Esophagus squamous epithelium (tissue), 5 donors: Measurements from ENCODE around the gene CA11. TPM values are rescaled to one million over a fixed set of nuclear protein-coding genes. Genes with fewer than 3 reads are reported as not detected.
A peak's percentile ranks its signal among the peaks of the same experiment; 100 is the strongest.

ENCODE experiments used
- DNase-seq: peaks from one replicate; lab custom pipeline; 2025; lab: John Stamatoyannopoulos, UW
- H3K27ac ChIP-seq, 4 donors: fragments of 200-600 bp; sonication (generic); one replicate each; pipeline ENCODE4 v1.5.1; 2016 to 2019; ENCODE audit warnings: mild to moderate bottlenecking in 1 of 4
- H3K27me3 ChIP-seq, 4 donors: fragments of 200-600 bp; sonication (generic); 1 replicate in 3 of 4; 2 replicates in 1 of 4; pipeline versions ENCODE4 v1.5.1 to v1.6.0; 2017 to 2021; ENCODE audit warnings: antibody characterized with exemption in 1 of 4
- H3K36me3 ChIP-seq, 3 donors: fragments of 200-600 bp; sonication (generic); one replicate each; pipeline ENCODE4 v1.5.1; 2016 to 2019
- H3K4me1 ChIP-seq, 3 donors: fragments of 200-600 bp; sonication (generic); one replicate each; pipeline ENCODE4 v1.5.1; 2017 to 2019
- H3K4me3 ChIP-seq, 4 donors: fragments of 200-600 bp; sonication (generic); 1 replicate in 3 of 4; 2 replicates in 1 of 4; pipeline ENCODE4 v1.5.1; 2016 to 2019; ENCODE audit warnings: mild to moderate bottlenecking in 2 of 4, moderate library complexity in 1 of 4
- H3K9me3 ChIP-seq, 3 donors: fragments of 200-600 bp; sonication (generic); one replicate each; pipeline ENCODE4 v1.5.1; 2016 to 2019
- POLR2A ChIP-seq, 4 donors: fragments of 450-650 bp; IDR thresholded peaks; one replicate each; pipeline ENCODE4 v1.6.1; 2017; ENCODE audit warnings: antibody characterized with exemption in 4 of 4, mild to moderate bottlenecking in 4 of 4, moderate library complexity in 3 of 4
- WGBS, 2 donors: methylation state at CpG; one replicate each; pipeline ENCODE4 v1.1.5; 2018; 5-methylcytosine and 5-hydroxymethylcytosine counted together
- intact Hi-C: fragments of 100-400 bp; cut with DNase I; formaldehyde crosslinking; loops from one replicate; pipeline ENCODE4 v1.15.0; 2022
- total RNA-seq, 4 donors: library from RNA; depleted of rRNA; stranded (reverse); fragments of >200 nt; gene quantifications; one replicate each; pipeline ENCODE4 v1.1.0, GENCODE V29; 2016
- TF ChIP-seq, protein P1 (sequence below), 6 experiments: fragments of 450-650 bp in 4 of 6; fragments of 200-600 bp in 2 of 6; sonication (generic) in 2 of 6; IDR thresholded peaks; one replicate each; pipeline ENCODE4 v1.5.1; 2016 to 2019; ENCODE audit warnings: antibody characterized with exemption in 6 of 6, mild to moderate bottlenecking in 4 of 6, moderate library complexity in 4 of 6
- donor health status: DM: yes; HTN: yes; CAD: no.

CA11 gene
- total RNA-seq, 4 donors from 2014 or later, result 1.4 to 6.9 (median 5.2) TPM

DNA sequence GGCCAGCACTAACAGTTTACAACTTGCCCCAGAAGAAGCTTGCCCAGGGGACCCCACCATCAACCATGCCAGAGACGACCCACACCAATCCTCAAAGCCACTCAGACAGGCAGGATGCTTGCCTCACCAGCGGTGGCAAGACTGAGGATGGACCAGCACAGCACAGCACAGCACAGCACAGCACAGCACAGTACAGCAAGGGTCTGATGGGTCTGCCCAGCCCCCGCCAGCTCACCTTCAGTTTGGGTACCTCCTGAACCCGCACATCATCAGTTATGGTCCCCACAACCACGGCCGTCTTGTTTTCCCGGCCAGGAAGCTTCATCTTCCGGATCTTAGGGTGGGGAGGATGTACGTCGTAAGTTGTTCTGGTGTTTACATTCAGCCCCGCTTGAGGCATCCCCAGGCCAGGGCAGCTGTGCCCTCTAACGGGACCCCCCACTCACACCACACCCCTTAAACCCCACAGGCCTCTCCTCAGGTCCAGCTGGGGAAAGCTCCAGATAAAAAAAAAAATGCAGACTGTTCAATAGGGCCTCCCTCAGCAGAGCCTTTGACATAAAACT, 29.4 kb downstream of the CA11 start:
- WGBS, 2 donors, result 20 to 30% methylated on average over 4 to 7 of the region's 12 CpGs

DNA sequence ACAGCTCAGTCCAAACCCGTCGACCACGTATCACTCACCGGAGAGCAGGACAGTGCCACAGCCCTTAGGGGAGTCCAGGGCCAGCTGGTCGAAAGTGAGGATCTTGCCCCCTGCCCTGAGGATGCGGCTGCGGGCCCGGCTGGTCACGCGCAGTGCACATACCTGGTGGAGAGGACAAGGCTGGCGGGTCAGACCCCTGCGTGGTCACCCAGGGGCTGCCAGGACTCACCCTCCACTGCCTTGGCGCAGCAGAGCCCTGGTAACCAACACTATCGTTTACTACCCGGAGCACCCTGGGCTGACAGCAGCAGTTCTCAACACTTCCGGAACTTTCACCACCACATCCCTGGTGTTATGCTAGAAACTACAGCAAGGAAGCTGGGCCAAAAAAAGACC, 29.9 kb downstream of the CA11 start:
- peaks cover 32 to 64% (median 36%) of the 10 kb centered on the region in 3 donors for H3K4me1 ChIP-seq
- H3K9me3 ChIP-seq, result no peaks in the 10 kb centered on the region
- peak overlapping the region in 3 of 4 donors; percentile 1 to 96 (median 75) for H3K4me3 ChIP-seq
- peak overlapping the region; percentile 91 to 96 (median 94) for H3K27ac ChIP-seq
- H3K36me3 ChIP-seq, result peaks cover 17 to 32% (median 24%) of the 10 kb centered on the region in 3 donors
- intact Hi-C loops, result no loop called here
- TF ChIP-seq, protein P1, sequence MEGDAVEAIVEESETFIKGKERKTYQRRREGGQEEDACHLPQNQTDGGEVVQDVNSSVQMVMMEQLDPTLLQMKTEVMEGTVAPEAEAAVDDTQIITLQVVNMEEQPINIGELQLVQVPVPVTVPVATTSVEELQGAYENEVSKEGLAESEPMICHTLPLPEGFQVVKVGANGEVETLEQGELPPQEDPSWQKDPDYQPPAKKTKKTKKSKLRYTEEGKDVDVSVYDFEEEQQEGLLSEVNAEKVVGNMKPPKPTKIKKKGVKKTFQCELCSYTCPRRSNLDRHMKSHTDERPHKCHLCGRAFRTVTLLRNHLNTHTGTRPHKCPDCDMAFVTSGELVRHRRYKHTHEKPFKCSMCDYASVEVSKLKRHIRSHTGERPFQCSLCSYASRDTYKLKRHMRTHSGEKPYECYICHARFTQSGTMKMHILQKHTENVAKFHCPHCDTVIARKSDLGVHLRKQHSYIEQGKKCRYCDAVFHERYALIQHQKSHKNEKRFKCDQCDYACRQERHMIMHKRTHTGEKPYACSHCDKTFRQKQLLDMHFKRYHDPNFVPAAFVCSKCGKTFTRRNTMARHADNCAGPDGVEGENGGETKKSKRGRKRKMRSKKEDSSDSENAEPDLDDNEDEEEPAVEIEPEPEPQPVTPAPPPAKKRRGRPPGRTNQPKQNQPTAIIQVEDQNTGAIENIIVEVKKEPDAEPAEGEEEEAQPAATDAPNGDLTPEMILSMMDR (IDR thresholded peaks at IDR 0.05), result no peak
- no peaks in the 10 kb centered on the region for H3K27me3 ChIP-seq
- 71 to 81% methylated on average over 5 to 7 of the region's 16 CpGs for WGBS, 2 donors
- DNase-seq, result no peak

More for the DNA sequence above, 29.4 kb downstream of the CA11 start:
- H3K4me1 ChIP-seq, result peaks cover 32 to 69% (median 36%) of the 10 kb centered on the region in 3 donors
- no peaks in the 10 kb centered on the region for H3K9me3 ChIP-seq
- intact Hi-C loops, result no loop called here
- no peak for DNase-seq
- peak overlapping the region; percentile 91 to 96 (median 94) for H3K27ac ChIP-seq
- H3K4me3 ChIP-seq, result peak overlapping the region; percentile 75 to 96 (median 82)
- H3K36me3 ChIP-seq, result peaks cover 17 to 35% (median 24%) of the 10 kb centered on the region in 3 donors
- no peak for TF ChIP-seq POLR2A (IDR thresholded peaks at IDR 0.05)
- TF ChIP-seq, protein P1 (IDR thresholded peaks at IDR 0.05), result no peak
- no peaks in the 10 kb centered on the region for H3K27me3 ChIP-seq

DNA sequence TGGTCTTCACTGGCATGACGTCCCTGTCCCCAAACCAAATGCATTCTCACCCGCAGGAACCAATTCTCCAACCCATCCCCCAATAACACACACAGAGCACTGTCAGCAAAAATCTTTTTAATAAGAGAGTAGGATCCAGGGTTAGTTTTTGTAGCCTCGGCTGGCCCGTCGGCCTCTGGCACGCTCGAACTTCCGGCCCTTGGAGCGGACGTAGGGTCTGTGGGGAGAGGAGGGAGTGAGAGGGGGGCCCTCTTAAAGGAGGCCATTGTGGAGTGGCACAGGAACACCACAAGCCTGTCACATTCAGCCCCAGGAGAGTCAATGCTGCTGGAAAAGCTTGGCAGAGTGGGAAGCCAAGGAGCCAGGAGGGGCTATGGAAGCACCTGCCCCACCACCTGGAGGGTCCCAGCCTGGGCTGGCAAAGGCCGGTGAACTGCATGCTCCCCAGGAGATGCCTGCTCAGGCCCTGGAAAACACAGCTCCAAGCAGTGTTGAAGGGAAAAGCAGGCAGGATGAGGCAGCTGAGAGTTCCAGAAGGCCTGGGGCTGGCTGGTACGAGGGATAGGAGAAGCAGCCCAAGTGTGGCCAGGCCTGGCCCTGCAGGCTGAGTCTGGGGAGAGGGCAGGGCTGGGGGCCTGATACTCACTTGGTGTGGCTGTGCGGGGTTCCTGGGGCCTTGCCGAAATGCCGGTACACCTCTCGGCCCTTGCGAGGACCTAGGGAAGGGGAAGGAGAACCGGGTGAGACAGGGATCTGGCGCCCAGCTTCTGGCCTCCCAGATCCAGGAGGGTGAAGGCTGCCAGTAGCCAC, 30.6 kb downstream of the CA11 start:
- intact Hi-C loops, result no loop called here
- Histone ChIP-seq H3K36me3 (peaks cover 17 to 32% (median 24%) of the 10 kb centered on the region in 3 donors), H3K27me3 (no peaks in the 10 kb centered on the region), H3K27ac (peak overlapping the region; percentile 91 to 96 (median 94)), H3K4me1 (peaks cover 32 to 58% (median 36%) of the 10 kb centered on the region in 3 donors), H3K9me3 (no peaks in the 10 kb centered on the region), H3K4me3 (peak overlapping the region in 2 of 4 donors; percentile 1 to 32)
- TF ChIP-seq, protein P1 (IDR thresholded peaks at IDR 0.05), result no peak
- no peak for TF ChIP-seq POLR2A (IDR thresholded peaks at IDR 0.05)
- DNase-seq, result no peak
- whole genome bisulfite sequencing, 2 donors, result 53 to 65% methylated on average over 17 to 19 of the region's 19 CpGs

DNA sequence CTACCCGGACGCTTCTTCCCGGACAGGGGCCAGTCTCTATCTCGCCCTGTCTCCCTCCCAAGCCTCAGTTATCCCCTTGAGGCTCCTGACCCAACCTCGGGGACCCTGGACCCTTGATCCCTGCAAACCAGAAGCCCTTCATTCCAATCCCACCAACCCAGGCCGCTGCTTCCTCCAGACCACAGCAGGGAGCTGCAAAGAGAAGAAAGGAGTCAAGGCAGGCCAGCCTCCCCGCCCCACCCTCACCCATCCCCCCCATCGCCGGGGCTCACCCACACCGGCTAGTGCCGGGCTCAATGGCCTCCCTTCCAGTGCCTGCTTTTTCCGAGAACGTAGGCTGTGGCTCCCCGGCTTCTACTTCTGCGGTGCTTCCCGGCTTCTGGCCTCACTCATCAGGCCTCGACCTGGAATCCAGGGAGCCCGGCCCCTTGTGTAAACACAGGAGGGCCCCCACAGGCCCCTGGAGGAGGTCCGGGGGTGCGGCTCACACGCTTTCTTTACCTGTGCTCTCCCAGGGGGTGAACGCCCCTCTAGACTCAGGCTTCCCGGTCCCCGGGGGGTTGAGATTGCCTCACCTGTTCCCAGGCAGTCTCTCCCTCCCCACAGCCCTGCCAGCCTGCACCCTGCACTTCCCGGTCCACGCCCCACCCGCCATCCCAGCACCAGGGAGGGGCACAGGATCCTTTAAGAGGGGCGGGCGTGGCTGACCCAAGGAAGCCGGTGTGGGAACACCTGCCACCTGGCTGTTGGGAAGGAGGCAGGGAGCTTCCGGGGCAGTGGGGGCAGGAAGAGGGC, 31.4 kb downstream of the CA11 start, which contains the start of gene FAM83E:
Gene FAM83E, minus strand, starts transcription at position 641 of the 795 bp plus-strand sequence. CDS start 1,704 bp downstream, outside the sequence.
- H3K27ac ChIP-seq, result peak within 1 kb of the TSS; percentile 91 to 96 (median 94)
- peaks cover 26 to 50% (median 32%) of the 10 kb centered on the region in 3 donors for H3K4me1 ChIP-seq
- TF ChIP-seq POLR2A (IDR thresholded peaks at IDR 0.05), result peak in 2 of 4 donors; percentile 25 to 45
- TF ChIP-seq, protein P1 (IDR thresholded peaks at IDR 0.05), result peak in 4 of 6 experiments; percentile 14 to 55 (median 42)
- no peak for DNase-seq
- H3K4me3 ChIP-seq, result peak within 1 kb of the TSS; percentile 14 to 96 (median 29)
- H3K27me3 ChIP-seq, result no peaks in the 10 kb centered on the region
- H3K36me3 ChIP-seq, result peaks cover 17 to 32% (median 24%) of the 10 kb centered on the region in 3 donors
- WGBS, 2 donors, result 30 to 33% methylated on average over 15 to 18 of the region's 31 CpGs
- H3K9me3 ChIP-seq, result no peaks in the 10 kb centered on the region
- intact Hi-C loops, result no loop called here
